Endothelial cell of umbilical vein (primary cell): ENCODE results near the gene TMEM209. TPM values are rescaled to one million over a fixed set of nuclear protein-coding genes. Genes with fewer than 3 reads are reported as not detected.

Experiments used
- BruUV-seq: library from RNA; stranded (reverse); fragments of 400-500 nt; replicated peaks from 2 replicates; lab custom pipeline; 2021; lab: Mats Ljungman, UMichigan
- CTCF ChIA-PET: fragments of 300-600, 350-600 bp; sonication (Branson Sonifier 250); formaldehyde crosslinking; loops from one replicate; lab custom pipeline; 2021; ENCODE audit warnings: antibody characterized with exemption, inconsistent platforms; lab: Charles Lee
- POLR2A ChIA-PET: fragments of 300-600, 350-600 bp; sonication (Branson Sonifier 250); formaldehyde crosslinking; loops from one replicate; lab custom pipeline; 2021; ENCODE audit warnings: antibody characterized with exemption, inconsistent platforms; lab: Charles Lee
- DNase-seq: peaks from one replicate; pipeline ENCODE4 v3.0.0-alpha.2; 2011; ENCODE audit warnings: low read depth, low spot score
- FAIRE-seq: peaks from 2 replicates; lab custom pipeline; 2011; peaks lifted over from hg19 to GRCh38; lab: Jason Lieb, UNC
- H2AFZ ChIP-seq: 2 replicates; pipeline ENCODE4 v1.6.0; 2012; ENCODE audit warnings: low read depth, low read length, control low read depth, inconsistent platforms
- H3K27ac ChIP-seq: 2 replicates; pipeline ENCODE4 v1.5.1; 2011; ENCODE audit warnings: low read depth, mild to moderate bottlenecking, control low read depth, low read length, moderate library complexity; ENCODE audit not compliant: insufficient read depth
- H3K27me3 ChIP-seq, 2 experiments: 2 replicates each; pipeline versions ENCODE4 v1.6.0 to v1.6.1; 2011; ENCODE audit warnings: low read length in 2 of 2, mixed read lengths in 1 of 2; ENCODE audit not compliant: control insufficient read depth in 2 of 2, insufficient read depth in 2 of 2
- H3K36me3 ChIP-seq, 2 experiments: 2 replicates in 1 of 2; 3 replicates in 1 of 2; pipeline ENCODE4 v1.5.1; 2011; ENCODE audit warnings: low read length in 2 of 2, mild to moderate bottlenecking in 1 of 2, moderate library complexity in 1 of 2; ENCODE audit not compliant: control insufficient read depth in 2 of 2, insufficient read depth in 2 of 2; ENCODE audit errors: extremely low read depth in 1 of 2
- H3K4me1 ChIP-seq: 3 replicates; pipeline ENCODE4 v1.5.1; 2011; ENCODE audit warnings: mild to moderate bottlenecking, low read length; ENCODE audit not compliant: control insufficient read depth, insufficient read depth; ENCODE audit errors: extremely low read depth
- H3K4me2 ChIP-seq: 2 replicates; pipeline ENCODE4 v1.6.1; 2011; ENCODE audit warnings: low read length, control low read depth, mixed read lengths; ENCODE audit not compliant: insufficient read depth
- H3K4me3 ChIP-seq, 3 experiments: fragments of 200-600 bp in 1 of 3; sonication (generic), shearing (Covaris generic) in 1 of 3; replicated peaks in 1 of 3; 2 replicates each; pipeline ENCODE4 v1.5.1; 2011 to 2016; ENCODE audit warnings: control low read depth in 3 of 3, low read length in 3 of 3, mild to moderate bottlenecking in 2 of 3, inconsistent platforms in 1 of 3, low read depth in 1 of 3, moderate library complexity in 1 of 3; ENCODE audit not compliant: insufficient read depth in 1 of 3
- H3K79me2 ChIP-seq: 2 replicates; pipeline ENCODE4 v1.6.0; 2012; ENCODE audit warnings: low read length, inconsistent platforms; ENCODE audit not compliant: control insufficient read depth, insufficient read depth
- H3K9ac ChIP-seq: replicated peaks from 2 replicates; pipeline ENCODE3; 2011; ENCODE audit warnings: low read length, control low read depth; ENCODE audit not compliant: insufficient read depth; ENCODE audit errors: extremely low read depth
- H3K9me1 ChIP-seq: replicated peaks from 3 replicates; pipeline ENCODE4 v1.6.0; 2011; ENCODE audit warnings: mild to moderate bottlenecking, low read length; ENCODE audit not compliant: control insufficient read depth, insufficient read depth; ENCODE audit errors: extremely low read depth
- H3K9me3 ChIP-seq: replicated peaks from 2 replicates; pipeline ENCODE4 v1.5.1; 2012; ENCODE audit warnings: low read length, inconsistent platforms; ENCODE audit not compliant: control insufficient read depth, insufficient read depth
- H4K20me1 ChIP-seq: replicated peaks from 2 replicates; pipeline ENCODE3; 2011; ENCODE audit warnings: mild to moderate bottlenecking, low read length; ENCODE audit not compliant: control insufficient read depth, insufficient read depth; ENCODE audit errors: extremely low read depth
- CTCF ChIP-seq, 2 donors: IDR thresholded peaks; 1 replicate in 1 of 2; 2 replicates in 1 of 2; pipeline ENCODE4 v1.5.1; 2011; ENCODE audit warnings: low read length in 2 of 2, mild to moderate bottlenecking in 2 of 2, moderate library complexity in 2 of 2, control low read depth in 1 of 2, inconsistent platforms in 1 of 2, low read depth in 1 of 2; ENCODE audit not compliant: insufficient read depth in 1 of 2; ENCODE audit errors: extremely low read depth in 1 of 2
- EZH2 ChIP-seq: IDR thresholded peaks from 2 replicates; pipeline ENCODE4 v1.6.1; 2012; ENCODE audit warnings: borderline replicate concordance, low read depth, mild to moderate bottlenecking, moderate library complexity, low read length, inconsistent platforms; ENCODE audit not compliant: severe bottlenecking
- FOS ChIP-seq: IDR thresholded peaks from 2 replicates; pipeline ENCODE4 v1.6.1; 2011; ENCODE audit warnings: mild to moderate bottlenecking, low read length, moderate library complexity, borderline replicate concordance; ENCODE audit not compliant: insufficient read depth
- GATA2 ChIP-seq: IDR thresholded peaks from 2 replicates; pipeline ENCODE4 v1.7.0; 2011; ENCODE audit warnings: low read depth, mild to moderate bottlenecking, moderate library complexity, mixed read lengths, low read length; ENCODE audit not compliant: insufficient read length, insufficient read depth
- JUN ChIP-seq: IDR thresholded peaks from 2 replicates; pipeline ENCODE4 v1.6.1; 2011; ENCODE audit warnings: borderline replicate concordance, low read depth; ENCODE audit not compliant: insufficient read length, insufficient read depth
- MAX ChIP-seq: IDR thresholded peaks from 2 replicates; pipeline ENCODE4 v1.6.1; 2011; ENCODE audit not compliant: insufficient read depth, insufficient read length
- MYC ChIP-seq: IDR thresholded peaks from one replicate; pipeline ENCODE4 v1.6.1; 2011; ENCODE audit warnings: mild to moderate bottlenecking, low read depth, low read length
- POLR2A ChIP-seq: IDR thresholded peaks from 2 replicates; pipeline ENCODE4 v1.6.1; 2012; ENCODE audit warnings: low read depth, mild to moderate bottlenecking, control low read depth, low read length
- POLR2AphosphoS5 ChIP-seq: IDR thresholded peaks from 2 replicates; pipeline ENCODE4 v1.6.1; 2012; ENCODE audit warnings: low read depth, mild to moderate bottlenecking, control low read depth, low read length, moderate library complexity; ENCODE audit not compliant: insufficient read depth
- dilution Hi-C: fragments of 300-500 bp; cut with MboI; formaldehyde crosslinking; loops from one replicate; pipeline ENCODE4 v1.15.0; 2019; ENCODE audit warnings: low sequenced_read_pairs; ENCODE audit not compliant: extremely low pct_ligation_motif_present
- intact Hi-C: fragments of 100-400 bp; cut with micrococcal nuclease; formaldehyde crosslinking; loops from one replicate; pipeline ENCODE4 v1.10.0; 2022
- polyA plus RNA-seq, 4 experiments: library from polyadenylated mRNA; depleted of rRNA in 3 of 4; stranded (reverse) in 3 of 4; unstranded in 1 of 4; fragments of >200 nt; gene quantifications; 2 replicates each; pipeline versions ENCODE4 v1.2.1 to v1.2.3, GENCODE V29; 2011 to 2012; ENCODE audit warnings: missing spikeins in 1 of 4
- total RNA-seq: library from RNA; stranded (reverse); gene quantifications from 2 replicates; pipeline ENCODE4 v1.2.3, GENCODE V29; 2021

The TMEM209 gene
- total and polyA plus RNA-seq, 2 donors (not counting 3 experiments of a cell fraction or from before 2014, with no cell fraction given) = 13.0 to 16.6 TPM

- ChIA-PET POLR2A (interaction anchor here (0.7 kb wide), 1 partner anchor 108 kb away, joined by 5 read pairs; no protein-coding TSS in a partner anchor), CTCF (no interaction called here)
- dilution Hi-C loops = no loop called here
- H2AFZ ChIP-seq = no peak overlapping the region
- intact Hi-C loops = no loop called here
- no peaks in the 10 kb centered on the region for H3K4me1 ChIP-seq
- no TSS peak for BruUV-seq
- H3K79me2 ChIP-seq = no peaks in the 10 kb centered on the region
- no peak overlapping the region for H3K9ac ChIP-seq
- no peak overlapping the region for H3K4me2 ChIP-seq
- no peaks in the 10 kb centered on the region for H3K9me3 ChIP-seq
- no peak overlapping the region for H3K4me3 ChIP-seq
- no peak for FAIRE-seq
- H4K20me1 ChIP-seq = no peaks in the 10 kb centered on the region
- H3K36me3 ChIP-seq = peaks cover 0 to 2% of the 10 kb centered on the region in 2 experiments
- no peak overlapping the region for H3K27ac ChIP-seq
- no peaks in the 10 kb centered on the region for H3K27me3 ChIP-seq
- TF ChIP-seq EZH2 (no peak), FOS (no peak), POLR2AphosphoS5 (no peak), JUN (no peak), CTCF (IDR thresholded peaks at IDR 0.05; ENCODE audit: extremely low read depth in 1 of 2, insufficient read depth in 1 of 2, low read depth in 1 of 2, low read length in 2 of 2) (no peak), MYC (no peak), POLR2A (no peak), GATA2 (no peak), MAX (no peak)
- H3K9me1 ChIP-seq = no peaks in the 10 kb centered on the region
- DNase-seq = no peak
Observed at GRCh38 chr7:130118294-130118693, 86.9 kb downstream of the TMEM209 start.
